ENCODE data around the gene USP32. TPM values are rescaled to one million over a fixed set of nuclear protein-coding genes. Genes with fewer than 3 reads are reported as not detected.
A peak's percentile ranks its signal among the peaks of the same experiment; 100 is the strongest.
"Not testable (repeated sequence)": the region's sequence is repeated elsewhere in the genome, so short reads cannot be mapped to it uniquely, and the experiment has no call there.

Gene USP32
- total and polyA plus RNA-seq, 4 experiments from 2014 or later, result 2.6 to 36.2 (median 20.4) TPM

GRCh38 chr17:60231691-60232090 lies 160.2 kb downstream of the USP32 start:
- Mint-ChIP-seq H3K27me3 (no peaks in the 10 kb centered on the region), H3K27ac (no peak overlapping the region), H3K4me3 (no peak overlapping the region), H3K9me3 (no peaks in the 10 kb centered on the region), H3K4me1 (no peaks in the 10 kb centered on the region), H3K36me3 (peaks cover 12 to 13% of the 10 kb centered on the region in 2 donors)
- Histone ChIP-seq H3K9me3 (ENCODE audit: control insufficient read depth in 1 of 2, low read length in 2 of 2) (no peaks in the 10 kb centered on the region), H3K4me1 (ENCODE audit: insufficient read depth, low read length) (no peaks in the 10 kb centered on the region), H3K4me3 (ENCODE audit: low read length in 2 of 2) (no peak overlapping the region), H3K27ac (ENCODE audit: low read depth, low read length) (no peak overlapping the region), H3K36me3 (ENCODE audit: insufficient read depth, low read length) (peaks cover 5% of the 10 kb centered on the region), H3K27me3 (ENCODE audit: insufficient read depth, low read length) (no peaks in the 10 kb centered on the region)
- ChIA-PET POLR2A (ENCODE audit: partially characterized antibody) (no interaction called here), CTCF (ENCODE audit: partially characterized antibody) (interaction anchor here (1.0 to 1.4 kb wide), 3 partner anchors 88 to 201 kb away, joined by 3 to 4 read pairs (median 3); no protein-coding TSS in a partner anchor)
- intact Hi-C loops (cut with micrococcal nuclease), result no loop called here
- DNase-seq, result no peak

- no peaks in the 10 kb centered on the region for H3K27me3 ChIP-seq (ENCODE audit: insufficient read depth, low read length)
- peaks cover 12 to 13% of the 10 kb centered on the region in 2 donors for H3K36me3 Mint-ChIP-seq
- H3K27ac Mint-ChIP-seq, result no peak overlapping the region
- no peaks in the 10 kb centered on the region for H3K9me3 Mint-ChIP-seq
- H3K27ac ChIP-seq (ENCODE audit: low read depth, low read length), result no peak overlapping the region
- peaks cover 5% of the 10 kb centered on the region for H3K36me3 ChIP-seq (ENCODE audit: insufficient read depth, low read length)
- no peaks in the 10 kb centered on the region for H3K9me3 ChIP-seq (ENCODE audit: control insufficient read depth in 1 of 2, low read length in 2 of 2)
- no peak overlapping the region for H3K4me3 ChIP-seq (ENCODE audit: low read length in 2 of 2)
- no peaks in the 10 kb centered on the region for H3K4me1 ChIP-seq (ENCODE audit: insufficient read depth, low read length)
- H3K4me1 Mint-ChIP-seq, result no peaks in the 10 kb centered on the region
- H3K27me3 Mint-ChIP-seq, result no peaks in the 10 kb centered on the region
- CTCF ChIA-PET (ENCODE audit: partially characterized antibody), result interaction anchor here (0.9 to 1.4 kb wide), 4 partner anchors 88 to 205 kb away, joined by 3 to 4 read pairs (median 3); no protein-coding TSS in a partner anchor
- POLR2A ChIA-PET (ENCODE audit: partially characterized antibody), result no interaction called here
- intact Hi-C loops (cut with micrococcal nuclease), result no loop called here
- H3K4me3 Mint-ChIP-seq, result no peak overlapping the region
- DNase-seq, result peak in 1 of 5 donors; percentile 0
Observed at GRCh38 chr17:60231234-60231633, 160.7 kb downstream of the USP32 start.

GRCh38 chr17:60230358-60230757 lies 161.6 kb downstream of the USP32 start:
- Mint-ChIP-seq H3K27ac (peak overlapping the region in 1 of 7 donors; percentile 9), H3K4me3 (no peak overlapping the region), H3K4me1 (no peaks in the 10 kb centered on the region), H3K36me3 (peaks cover 7 to 11% of the 10 kb centered on the region in 2 donors), H3K27me3 (no peaks in the 10 kb centered on the region), H3K9me3 (no peaks in the 10 kb centered on the region)
- Histone ChIP-seq H3K36me3 (ENCODE audit: insufficient read depth, low read length) (no peaks in the 10 kb centered on the region), H3K27ac (ENCODE audit: low read depth, low read length) (no peak overlapping the region), H3K27me3 (ENCODE audit: insufficient read depth, low read length) (no peaks in the 10 kb centered on the region), H3K4me3 (ENCODE audit: low read length in 2 of 2) (no peak overlapping the region), H3K9me3 (ENCODE audit: control insufficient read depth in 1 of 2, low read length in 2 of 2) (no peaks in the 10 kb centered on the region), H3K4me1 (ENCODE audit: insufficient read depth, low read length) (no peaks in the 10 kb centered on the region)
- CTCF ChIA-PET (ENCODE audit: partially characterized antibody), result interaction anchor here (0.9 to 1.4 kb wide), 2 partner anchors 89 to 206 kb away, joined by 3 to 4 read pairs; no protein-coding TSS in a partner anchor
- intact Hi-C loops (cut with micrococcal nuclease), result no loop called here
- no peak for DNase-seq
- POLR2A ChIA-PET (ENCODE audit: partially characterized antibody), result no interaction called here

GRCh38 chr17:60229188-60229802 lies 162.6 kb downstream of the USP32 start:
- Histone ChIP-seq H3K36me3 (ENCODE audit: insufficient read depth, low read length) (peaks cover 6% of the 10 kb centered on the region), H3K9me3 (ENCODE audit: control insufficient read depth in 1 of 2, low read length in 2 of 2) (no peaks in the 10 kb centered on the region), H3K4me1 (ENCODE audit: insufficient read depth, low read length) (no peaks in the 10 kb centered on the region), H3K27ac (ENCODE audit: low read depth, low read length) (no peak overlapping the region), H3K4me3 (ENCODE audit: low read length in 2 of 2) (no peak overlapping the region), H3K27me3 (ENCODE audit: insufficient read depth, low read length) (no peaks in the 10 kb centered on the region)
- H3K4me3 Mint-ChIP-seq, result no peak overlapping the region
- H3K27ac Mint-ChIP-seq, result peak overlapping the region in 1 of 7 donors; percentile 42
- POLR2A ChIA-PET (ENCODE audit: partially characterized antibody), result no interaction called here
- H3K9me3 Mint-ChIP-seq, result no peaks in the 10 kb centered on the region
- H3K4me1 Mint-ChIP-seq, result no peaks in the 10 kb centered on the region
- H3K36me3 Mint-ChIP-seq, result peaks cover 1 to 13% of the 10 kb centered on the region in 2 donors
- CTCF ChIA-PET (ENCODE audit: partially characterized antibody), result interaction anchor here (0.7 kb wide), 1 partner anchor 87 kb away, joined by 3 read pairs; no protein-coding TSS in a partner anchor
- intact Hi-C loops (cut with micrococcal nuclease), result no loop called here
- H3K27me3 Mint-ChIP-seq, result no peaks in the 10 kb centered on the region
- no peak for DNase-seq

GRCh38 chr17:60227276-60227675 lies 164.7 kb downstream of the USP32 start:
- H3K27me3 Mint-ChIP-seq; H3K4me3 ChIP-seq (ENCODE audit: low read length in 2 of 2); H3K4me3 Mint-ChIP-seq; CTCF ChIA-PET (ENCODE audit: partially characterized antibody); H3K27ac ChIP-seq (ENCODE audit: low read depth, low read length); H3K27ac Mint-ChIP-seq; H3K9me3 ChIP-seq (ENCODE audit: control insufficient read depth in 1 of 2, low read length in 2 of 2); H3K4me1 Mint-ChIP-seq; H3K27me3 ChIP-seq (ENCODE audit: insufficient read depth, low read length); H3K4me1 ChIP-seq (ENCODE audit: insufficient read depth, low read length); intact Hi-C loops (cut with micrococcal nuclease); DNase-seq; POLR2A ChIA-PET (ENCODE audit: partially characterized antibody); H3K9me3 Mint-ChIP-seq: not testable (repeated sequence)
- H3K36me3 Mint-ChIP-seq, result peaks cover 10 to 21% of the 10 kb centered on the region in 2 donors
- peaks cover 18% of the 10 kb centered on the region for H3K36me3 ChIP-seq (ENCODE audit: insufficient read depth, low read length)

- DNase-seq, result no peak
Observed at GRCh38 chr17:60224064-60224463, 167.9 kb downstream of the USP32 start.

GRCh38 chr17:60223456-60223855 lies 168.5 kb downstream of the USP32 start:
- no peaks in the 10 kb centered on the region for H3K4me1 Mint-ChIP-seq
- Histone ChIP-seq H3K27ac (ENCODE audit: low read depth, low read length) (no peak overlapping the region), H3K9me3 (ENCODE audit: control insufficient read depth in 1 of 2, low read length in 2 of 2) (no peaks in the 10 kb centered on the region), H3K36me3 (ENCODE audit: insufficient read depth, low read length) (peaks cover 27% of the 10 kb centered on the region), H3K4me1 (ENCODE audit: insufficient read depth, low read length) (no peaks in the 10 kb centered on the region), H3K4me3 (ENCODE audit: low read length in 2 of 2) (no peak overlapping the region), H3K27me3 (ENCODE audit: insufficient read depth, low read length) (no peaks in the 10 kb centered on the region)
- ChIA-PET POLR2A (ENCODE audit: partially characterized antibody) (no interaction called here), CTCF (ENCODE audit: partially characterized antibody) (no interaction called here)
- no peak for DNase-seq
- no peak overlapping the region for H3K4me3 Mint-ChIP-seq
- no peaks in the 10 kb centered on the region for H3K9me3 Mint-ChIP-seq
- no peak overlapping the region for H3K27ac Mint-ChIP-seq
- peaks cover 21 to 39% of the 10 kb centered on the region in 2 donors for H3K36me3 Mint-ChIP-seq
- intact Hi-C loops (cut with micrococcal nuclease), result no loop called here
- no peaks in the 10 kb centered on the region for H3K27me3 Mint-ChIP-seq

More at GRCh38 chr17:60224064-60224463, 167.9 kb downstream of the USP32 start:
- no peaks in the 10 kb centered on the region for H3K27me3 ChIP-seq (ENCODE audit: insufficient read depth, low read length)
- no peak overlapping the region for H3K27ac ChIP-seq (ENCODE audit: low read depth, low read length)
- Mint-ChIP-seq H3K4me1 (no peaks in the 10 kb centered on the region), H3K27ac (peak overlapping the region in 1 of 7 donors; percentile 32), H3K36me3 (peaks cover 17 to 33% of the 10 kb centered on the region in 2 donors), H3K9me3 (no peaks in the 10 kb centered on the region), H3K4me3 (no peak overlapping the region), H3K27me3 (no peaks in the 10 kb centered on the region)
- intact Hi-C loops (cut with micrococcal nuclease), result no loop called here
- H3K4me3 ChIP-seq (ENCODE audit: low read length in 2 of 2), result no peak overlapping the region
- no peaks in the 10 kb centered on the region for H3K4me1 ChIP-seq (ENCODE audit: insufficient read depth, low read length)
- CTCF ChIA-PET (ENCODE audit: partially characterized antibody), result no interaction called here
- no peaks in the 10 kb centered on the region for H3K9me3 ChIP-seq (ENCODE audit: control insufficient read depth in 1 of 2, low read length in 2 of 2)
- H3K36me3 ChIP-seq (ENCODE audit: insufficient read depth, low read length), result peaks cover 23% of the 10 kb centered on the region
- POLR2A ChIA-PET (ENCODE audit: partially characterized antibody), result interaction anchor here (0.7 kb wide), 1 partner anchor 168 kb away, joined by 3 read pairs; the partner anchor contains the start of gene USP32
